Measurements from ENCODE around the gene CYB561D2. TPM values are rescaled to one million over a fixed set of nuclear protein-coding genes. Genes with fewer than 3 reads are reported as not detected.

CYB561D2 gene
- total RNA-seq, 3 donors from 2014 or later (not counting 1 experiment from before 2014, with no cell fraction given), result 39.6 to 54.0 (median 50.5) TPM

DNA sequence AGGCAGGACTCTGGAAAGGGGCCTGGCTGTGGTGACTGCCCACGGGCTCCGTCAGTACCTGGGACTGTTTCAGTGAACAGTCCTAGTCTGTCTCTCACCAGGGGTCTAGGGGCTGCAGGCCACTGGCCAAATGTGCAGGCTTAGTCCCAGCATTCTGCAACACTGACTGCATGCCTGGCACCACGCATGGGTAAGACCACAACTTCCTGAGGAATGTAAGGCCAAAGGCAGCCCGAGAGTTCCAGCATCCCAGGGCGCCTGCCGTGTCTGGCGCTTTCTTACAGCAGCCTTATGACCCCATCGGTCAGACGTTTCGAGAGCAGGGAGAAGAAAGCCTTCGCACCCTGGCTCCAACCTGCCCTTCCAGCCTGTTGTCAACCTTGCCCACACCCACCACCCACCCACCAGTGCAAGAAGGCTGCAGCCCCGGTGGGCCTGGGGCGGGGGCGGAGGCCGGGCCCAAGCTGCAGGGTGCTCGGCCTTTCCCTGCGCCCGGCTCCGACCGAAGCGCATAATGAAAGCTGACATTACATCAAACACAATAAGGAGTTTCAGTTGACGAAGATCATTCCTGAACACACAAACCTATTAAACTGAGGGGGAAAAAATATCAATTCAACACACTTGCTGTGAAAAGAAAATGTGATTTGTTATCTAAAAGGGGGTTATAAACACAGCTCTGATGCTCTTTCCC lies 38.2 kb downstream of the CYB561D2 start:
- WGBS (ENCODE audit: insufficient coverage), result 88% methylated on average over 15 of the region's 22 CpGs
- intact Hi-C loops (cut with micrococcal nuclease), result no loop called here
- H3K36me3 ChIP-seq (ENCODE audit: control insufficient read depth, insufficient read depth, low read length), result no peaks in the 10 kb centered on the region
- H3K36me3 Mint-ChIP-seq, result no peaks in the 10 kb centered on the region
- no peaks in the 10 kb centered on the region for H3K27me3 ChIP-seq (ENCODE audit: control insufficient read depth, insufficient read depth, low read length)
- no peaks in the 10 kb centered on the region for H3K9me3 Mint-ChIP-seq
- H3K4me3 Mint-ChIP-seq, result no peak overlapping the region
- no peak overlapping the region for H3K27ac Mint-ChIP-seq
- H3K4me1 ChIP-seq (ENCODE audit: control insufficient read depth, insufficient read depth, low read length), result peaks cover 27% of the 10 kb centered on the region
- peaks cover 16 to 28% of the 10 kb centered on the region in 2 donors for H3K4me1 Mint-ChIP-seq
- DNase-seq (no peak), ATAC-seq (no peak)
- no peak overlapping the region for H3K4me3 ChIP-seq (ENCODE audit: low read length)
- H3K27me3 Mint-ChIP-seq (ENCODE audit: low read depth in 2 of 2), result no peaks in the 10 kb centered on the region
- TF ChIP-seq, protein P1, sequence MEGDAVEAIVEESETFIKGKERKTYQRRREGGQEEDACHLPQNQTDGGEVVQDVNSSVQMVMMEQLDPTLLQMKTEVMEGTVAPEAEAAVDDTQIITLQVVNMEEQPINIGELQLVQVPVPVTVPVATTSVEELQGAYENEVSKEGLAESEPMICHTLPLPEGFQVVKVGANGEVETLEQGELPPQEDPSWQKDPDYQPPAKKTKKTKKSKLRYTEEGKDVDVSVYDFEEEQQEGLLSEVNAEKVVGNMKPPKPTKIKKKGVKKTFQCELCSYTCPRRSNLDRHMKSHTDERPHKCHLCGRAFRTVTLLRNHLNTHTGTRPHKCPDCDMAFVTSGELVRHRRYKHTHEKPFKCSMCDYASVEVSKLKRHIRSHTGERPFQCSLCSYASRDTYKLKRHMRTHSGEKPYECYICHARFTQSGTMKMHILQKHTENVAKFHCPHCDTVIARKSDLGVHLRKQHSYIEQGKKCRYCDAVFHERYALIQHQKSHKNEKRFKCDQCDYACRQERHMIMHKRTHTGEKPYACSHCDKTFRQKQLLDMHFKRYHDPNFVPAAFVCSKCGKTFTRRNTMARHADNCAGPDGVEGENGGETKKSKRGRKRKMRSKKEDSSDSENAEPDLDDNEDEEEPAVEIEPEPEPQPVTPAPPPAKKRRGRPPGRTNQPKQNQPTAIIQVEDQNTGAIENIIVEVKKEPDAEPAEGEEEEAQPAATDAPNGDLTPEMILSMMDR (IDR thresholded peaks at IDR 0.05), result no peak
- no peaks in the 10 kb centered on the region for H3K9me3 ChIP-seq (ENCODE audit: control insufficient read depth, insufficient read depth, low read length)
- H3K27ac ChIP-seq (ENCODE audit: low read length), result no peak overlapping the region

DNA sequence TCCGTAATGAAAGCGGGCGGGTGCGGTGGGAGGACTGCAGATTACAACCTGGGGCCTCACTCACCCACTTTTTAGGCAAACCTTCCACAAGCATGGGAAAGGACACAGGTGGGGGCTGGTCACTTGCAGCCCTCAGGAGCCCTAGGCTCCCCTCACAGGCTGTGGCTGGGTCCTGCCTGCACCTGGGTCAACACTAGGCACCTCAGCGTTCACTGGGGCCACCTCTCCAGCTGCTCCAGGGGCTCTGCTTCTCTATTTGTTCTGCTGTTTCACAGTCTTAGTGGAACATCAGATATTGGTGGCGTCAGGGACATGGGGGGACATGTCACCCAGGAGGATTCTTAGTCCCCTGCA lies 38.7 kb downstream of the CYB561D2 start:
- H3K36me3 Mint-ChIP-seq, result no peaks in the 10 kb centered on the region
- intact Hi-C loops (cut with micrococcal nuclease), result no loop called here

DNA sequence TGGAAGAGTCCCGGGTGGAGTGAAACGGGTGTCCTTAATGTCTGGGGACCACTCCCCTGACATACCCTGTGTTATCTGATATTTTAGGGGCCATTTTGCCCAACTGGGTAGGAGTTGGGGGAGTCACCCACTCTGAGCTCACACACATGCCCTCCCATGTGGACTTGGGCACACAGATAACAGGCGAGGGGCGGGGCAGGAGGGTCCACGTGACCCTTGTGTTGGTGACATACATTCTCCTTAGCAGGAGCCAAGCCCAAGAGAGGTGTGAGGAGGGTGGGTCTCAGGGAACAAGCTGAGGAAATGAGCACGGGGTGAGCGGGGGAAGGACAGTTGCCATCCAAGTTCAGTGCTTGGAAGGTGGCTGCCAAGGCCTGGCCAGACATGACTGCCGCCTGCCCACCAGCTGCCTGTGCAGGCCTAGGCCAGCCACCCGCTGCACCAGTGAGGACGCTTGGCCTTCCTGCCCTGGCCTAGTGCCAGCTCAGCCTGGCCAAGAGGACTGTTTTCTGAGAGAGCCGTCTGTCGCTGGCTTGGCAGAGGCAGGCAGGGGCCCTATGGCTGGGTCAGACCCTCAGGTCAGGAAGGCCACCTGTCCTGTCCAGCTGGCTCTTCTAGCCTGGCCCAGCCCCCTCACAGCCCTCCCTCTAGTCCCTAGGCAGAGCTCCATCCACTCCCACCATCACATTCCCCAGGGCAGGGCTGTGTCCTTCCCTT lies 40.0 kb downstream of the CYB561D2 start:
- Mint-ChIP-seq H3K27me3 (ENCODE audit: low read depth in 2 of 2) (no peaks in the 10 kb centered on the region), H3K27ac (no peak overlapping the region), H3K4me3 (no peak overlapping the region), H3K9me3 (no peaks in the 10 kb centered on the region), H3K36me3 (no peaks in the 10 kb centered on the region), H3K4me1 (peaks cover 16 to 28% of the 10 kb centered on the region in 2 donors)
- Histone ChIP-seq H3K4me1 (ENCODE audit: control insufficient read depth, insufficient read depth, low read length) (peaks cover 30% of the 10 kb centered on the region), H3K27ac (ENCODE audit: low read length) (no peak overlapping the region), H3K27me3 (ENCODE audit: control insufficient read depth, insufficient read depth, low read length) (no peaks in the 10 kb centered on the region), H3K9me3 (ENCODE audit: control insufficient read depth, insufficient read depth, low read length) (no peaks in the 10 kb centered on the region), H3K36me3 (ENCODE audit: control insufficient read depth, insufficient read depth, low read length) (no peaks in the 10 kb centered on the region), H3K4me3 (ENCODE audit: low read length) (no peak overlapping the region)
- DNase-seq (no peak), ATAC-seq (no peak)
- 78% methylated on average over 11 of the region's 12 CpGs for WGBS (ENCODE audit: insufficient coverage)
- intact Hi-C loops (cut with micrococcal nuclease), result no loop called here
- TF ChIP-seq, protein P1 (IDR thresholded peaks at IDR 0.05), result no peak

More for the DNA sequence above, 38.7 kb downstream of the CYB561D2 start:
- Mint-ChIP-seq H3K9me3 (no peaks in the 10 kb centered on the region), H3K4me3 (no peak overlapping the region), H3K4me1 (peaks cover 16 to 31% of the 10 kb centered on the region in 2 donors), H3K27me3 (ENCODE audit: low read depth in 2 of 2) (no peaks in the 10 kb centered on the region), H3K27ac (no peak overlapping the region)
- 91% methylated on average over 6 of the region's 6 CpGs for WGBS (ENCODE audit: insufficient coverage)
- no peak overlapping the region for H3K4me3 ChIP-seq (ENCODE audit: low read length)
- H3K27me3 ChIP-seq (ENCODE audit: control insufficient read depth, insufficient read depth, low read length), result no peaks in the 10 kb centered on the region
- H3K9me3 ChIP-seq (ENCODE audit: control insufficient read depth, insufficient read depth, low read length), result no peaks in the 10 kb centered on the region
- H3K27ac ChIP-seq (ENCODE audit: low read length), result no peak overlapping the region
- DNase-seq (no peak), ATAC-seq (no peak)
- peaks cover 27% of the 10 kb centered on the region for H3K4me1 ChIP-seq (ENCODE audit: control insufficient read depth, insufficient read depth, low read length)
- TF ChIP-seq, protein P1 (IDR thresholded peaks at IDR 0.05), result no peak
- H3K36me3 ChIP-seq (ENCODE audit: control insufficient read depth, insufficient read depth, low read length), result no peaks in the 10 kb centered on the region
